A549 (cell line): ENCODE data around the gene ABCB9. TPM values are rescaled to one million over a fixed set of nuclear protein-coding genes. Genes with fewer than 3 reads are reported as not detected.

ENCODE experiments used
- ATAC-seq, 2 experiments: fragments of 200-7000 bp in 1 of 2; fragments of >200 bp in 1 of 2; cut with Nextera tagmentation in 1 of 2; cut with Tn5 transposase in 1 of 2; 3 replicates each; pipeline versions ENCODE4 v1.8.0 to v1.9.1; 2018 to 2020; ENCODE audit warnings: mild to moderate bottlenecking in 1 of 2, moderate library complexity in 1 of 2
- CTCF ChIA-PET: fragments of 300-600 bp; sonication (Branson Sonifier 250); formaldehyde crosslinking; extraction: SDS; loops from one replicate; lab custom pipeline; 2021; ENCODE audit warnings: antibody characterized with exemption, inconsistent platforms; lab: Yijun Ruan, JAX
- POLR2A ChIA-PET: fragments of 350-600 bp; formaldehyde crosslinking; extraction: SDS; loops from one replicate; lab custom pipeline; 2021; ENCODE audit warnings: antibody characterized with exemption, inconsistent platforms; lab: Yijun Ruan, JAX
- DNase-seq, 2 experiments: peaks; one replicate each; pipeline versions ENCODE4 v3.0.0 to v3.0.0-alpha.2; 2011 to 2016; ENCODE audit warnings: low read depth in 1 of 2, low spot score in 1 of 2
- FAIRE-seq: peaks from 2 replicates; lab custom pipeline; 2011; peaks lifted over from hg19 to GRCh38; lab: Jason Lieb, UNC
- H3K27ac ChIP-seq, 2 experiments: fragments of >200 bp; sonication (Bioruptor Twin); formaldehyde crosslinking; 3 replicates each; pipeline ENCODE4 v1.5.1; 2016 to 2017
- H3K4me1 ChIP-seq: fragments of >200 bp; sonication (Bioruptor Twin); formaldehyde crosslinking; 3 replicates; pipeline ENCODE4 v1.6.1; 2016
- H3K4me2 ChIP-seq: fragments of >200 bp; sonication (Bioruptor Twin); formaldehyde crosslinking; 3 replicates; pipeline ENCODE4 v1.6.1; 2016
- H3K4me3 ChIP-seq: fragments of >200 bp; sonication (Bioruptor Twin); formaldehyde crosslinking; 3 replicates; pipeline ENCODE4 v1.5.1; 2016
- H3K9me3 ChIP-seq: fragments of >200 bp; sonication (Bioruptor Twin); formaldehyde crosslinking; 3 replicates; pipeline ENCODE4 v1.6.1; 2016
- ATOH8 ChIP-seq: fragments of 250-450 bp; sonication (Bioruptor Pico); IDR thresholded peaks from 2 replicates; pipeline ENCODE4 v1.5.0; 2020; ENCODE audit warnings: low read depth, mild to moderate bottlenecking, moderate library complexity
- BHLHE40 ChIP-seq: IDR thresholded peaks from 2 replicates; pipeline ENCODE4 v1.6.1; 2012; ENCODE audit warnings: low read depth, low read length, inconsistent platforms
- CBX8 ChIP-seq: fragments of 200-600 bp; sonication (generic); IDR thresholded peaks from 2 replicates; pipeline ENCODE4 v1.6.1; 2016
- CEBPB ChIP-seq, 2 experiments: fragments of >200 bp in 1 of 2; sonication (Bioruptor Twin) in 1 of 2; formaldehyde crosslinking in 1 of 2; IDR thresholded peaks; 2 replicates each; pipeline ENCODE4 v1.6.1; 2012 to 2016
- CHD2 ChIP-seq: fragments of 150-350 bp; IDR thresholded peaks from 2 replicates; pipeline ENCODE4 v1.6.1; 2014; ENCODE audit warnings: low read length; ENCODE audit not compliant: partially characterized antibody
- CHD4 ChIP-seq: fragments of 200-600 bp; sonication (generic); IDR thresholded peaks from 2 replicates; pipeline ENCODE4 v1.6.1; 2016; ENCODE audit warnings: antibody characterized with exemption, mild to moderate bottlenecking, borderline replicate concordance
- CTCF ChIP-seq: fragments of >200 bp; sonication (Bioruptor Twin); formaldehyde crosslinking; IDR thresholded peaks from 3 replicates; pipeline ENCODE4 v1.5.1; 2016
- EHMT2 ChIP-seq: fragments of 200-600 bp; sonication (generic); IDR thresholded peaks from 2 replicates; pipeline ENCODE4 v1.6.1; 2016; ENCODE audit warnings: antibody characterized with exemption, low read depth, mild to moderate bottlenecking, moderate library complexity
- ELK1 ChIP-seq: fragments of 150-350 bp; IDR thresholded peaks from 2 replicates; pipeline ENCODE4 v1.6.1; 2014; ENCODE audit warnings: low read depth, mild to moderate bottlenecking, low read length
- ESRRA ChIP-seq: fragments of 150-350 bp; IDR thresholded peaks from 2 replicates; pipeline ENCODE4 v1.6.1; 2014; ENCODE audit warnings: mild to moderate bottlenecking, low read length, borderline replicate concordance
- FOSB ChIP-seq: fragments of 250-450 bp; sonication (Bioruptor Pico); IDR thresholded peaks from 2 replicates; pipeline ENCODE4 v1.5.0; 2020; ENCODE audit warnings: mild to moderate bottlenecking, moderate library complexity
- HOXA7 ChIP-seq: fragments of 250-450 bp; sonication (Bioruptor Pico); IDR thresholded peaks from 2 replicates; pipeline ENCODE4 v1.5.0; 2020; ENCODE audit warnings: mild to moderate bottlenecking, moderate library complexity
- HOXB13 ChIP-seq: fragments of 250-450 bp; sonication (Bioruptor Pico); IDR thresholded peaks from 2 replicates; pipeline ENCODE4 v1.5.0; 2020; ENCODE audit warnings: low read depth, mild to moderate bottlenecking, moderate library complexity
- HOXB5 ChIP-seq: fragments of 250-450 bp; sonication (Bioruptor Pico); IDR thresholded peaks from 2 replicates; pipeline ENCODE4 v1.5.0; 2020; ENCODE audit warnings: mild to moderate bottlenecking, moderate library complexity
- JUN ChIP-seq, 2 experiments: fragments of >200 bp; sonication (Bioruptor Twin); formaldehyde crosslinking; IDR thresholded peaks; 2 replicates in 1 of 2; 3 replicates in 1 of 2; pipeline ENCODE4 v1.6.1; 2016 to 2017
- KDM5A ChIP-seq: fragments of 200-600 bp; sonication (generic); IDR thresholded peaks from 2 replicates; pipeline ENCODE4 v1.6.1; 2016; ENCODE audit warnings: antibody characterized with exemption, mild to moderate bottlenecking
- MAFK ChIP-seq: fragments of 450-650 bp; IDR thresholded peaks from 2 replicates; pipeline ENCODE4 v1.6.1; 2014; ENCODE audit not compliant: partially characterized antibody
- MAX ChIP-seq: IDR thresholded peaks from 2 replicates; pipeline ENCODE4 v1.6.1; 2012
- PBX3 ChIP-seq: IDR thresholded peaks from 2 replicates; pipeline ENCODE4 v1.6.1; 2012
- PHF8 ChIP-seq: fragments of 200-600 bp; sonication (generic); IDR thresholded peaks from 2 replicates; pipeline ENCODE4 v1.6.1; 2016; ENCODE audit warnings: low read depth, mild to moderate bottlenecking, antibody characterized with exemption, moderate library complexity, borderline replicate concordance
- POLR2A ChIP-seq: IDR thresholded peaks from 2 replicates; pipeline ENCODE4 v1.6.1; 2012; ENCODE audit warnings: mild to moderate bottlenecking, low read length
- POLR2AphosphoS2 ChIP-seq: conservative IDR thresholded peaks from 2 replicates; pipeline ENCODE4 v1.6.1; 2012; ENCODE audit warnings: low read length, improper control_type of control experiment, inconsistent platforms
- RCOR1 ChIP-seq: fragments of 150-350 bp; IDR thresholded peaks from 2 replicates; pipeline ENCODE4 v1.6.1; 2014; ENCODE audit warnings: antibody characterized with exemption, low read length, low read depth
- RNF2 ChIP-seq: fragments of 200-600 bp; sonication (generic); IDR thresholded peaks from 2 replicates; pipeline ENCODE4 v1.6.1; 2016; ENCODE audit warnings: low read depth, mild to moderate bottlenecking, antibody characterized with exemption, moderate library complexity, borderline replicate concordance
- SMC3 ChIP-seq: fragments of >200 bp; sonication (Bioruptor Twin); formaldehyde crosslinking; IDR thresholded peaks from 3 replicates; pipeline ENCODE4 v1.6.1; 2018; ENCODE audit warnings: inconsistent platforms
- SREBF2 ChIP-seq: fragments of 450-650 bp; IDR thresholded peaks from 2 replicates; pipeline ENCODE4 v1.6.1; 2014; ENCODE audit warnings: mild to moderate bottlenecking, moderate library complexity
- ZC3H11A ChIP-seq: fragments of 450-650 bp; IDR thresholded peaks from 2 replicates; pipeline ENCODE4 v1.6.1; 2014; ENCODE audit warnings: antibody characterized with exemption, mild to moderate bottlenecking
- ZFP36 ChIP-seq: fragments of 450-650 bp; IDR thresholded peaks from 2 replicates; pipeline ENCODE4 v1.6.1; 2014; ENCODE audit warnings: borderline replicate concordance; ENCODE audit not compliant: partially characterized antibody
- ZSCAN20 ChIP-seq: fragments of 250-450 bp; sonication (Bioruptor Pico); IDR thresholded peaks from 2 replicates; pipeline ENCODE4 v1.8.0; 2022; ENCODE audit warnings: mild to moderate bottlenecking, moderate library complexity
- WGBS: methylation state at CpG from one replicate; pipeline ENCODE4 v1.1.6; 2017; ENCODE audit errors: missing lambda C conversion rate; 5-methylcytosine and 5-hydroxymethylcytosine counted together
- polyA plus RNA-seq, 4 experiments: library from polyadenylated mRNA; depleted of rRNA in 3 of 4; stranded (reverse); fragments of >200 nt; fragmentation: RNase III in 1 of 4; extraction: RNeasy Plus Mini Kit Qiagen cat#74134 plus additional on column Dnase treatment in 1 of 4; gene quantifications; 2 replicates in 3 of 4; 3 replicates in 1 of 4; pipeline ENCODE4 v1.2.3, GENCODE V29; 2011 to 2017
- TF ChIP-seq, protein P1 (sequence below): fragments of 250-450 bp; sonication (Bioruptor Pico); IDR thresholded peaks from 2 replicates; pipeline ENCODE4 v1.5.0; 2021; ENCODE audit warnings: mild to moderate bottlenecking, moderate library complexity, borderline replicate concordance

ABCB9 gene
- polyA plus RNA-seq, 2 of the 4 experiments (the other 2 are of a cell fraction), result 2.7 to 5.0 TPM

DNA sequence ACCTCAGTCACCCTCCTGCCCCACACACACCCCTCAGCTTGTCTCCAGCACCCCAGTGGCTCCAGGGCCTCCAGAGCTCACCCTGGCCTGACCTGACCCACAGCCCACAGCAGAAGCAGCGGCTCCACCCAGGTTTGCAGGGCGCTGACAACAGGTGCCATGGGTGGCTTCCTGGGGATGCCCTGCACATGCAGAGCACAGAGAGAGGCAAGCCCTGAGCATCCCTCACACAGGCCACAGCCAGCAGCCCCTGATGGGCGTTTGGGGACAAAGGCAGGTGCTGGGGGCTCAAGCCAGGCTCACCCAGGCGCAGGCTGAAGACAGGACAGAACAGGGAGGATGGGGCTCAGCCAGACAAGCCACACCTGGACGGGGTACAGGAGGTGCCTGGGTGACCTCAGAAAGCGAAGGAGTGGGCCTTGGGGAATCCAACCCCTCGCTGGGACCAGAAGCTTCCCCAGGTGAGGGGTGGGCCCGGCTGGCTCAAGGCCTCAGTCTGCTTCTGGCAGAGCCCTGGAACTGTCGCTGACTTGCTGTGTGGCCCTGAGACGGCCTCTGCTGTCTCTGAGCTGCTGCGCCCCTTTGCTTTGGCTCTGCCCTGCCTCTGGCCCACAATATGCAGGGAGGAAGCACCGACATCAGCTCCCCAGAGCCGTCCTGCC lies 24.8 kb upstream of the ABCB9 start:
- POLR2A ChIA-PET, result no interaction called here
- FAIRE-seq (no peak), DNase-seq (no peak), ATAC-seq (peak in 1 of 2 experiments; percentile 4; a peak in 2 of 6 replicates)
- no peaks in the 10 kb centered on the region for H3K4me1 ChIP-seq
- TF ChIP-seq ESRRA, result no peak
- TF ChIP-seq RNF2, result no peak
- no peak for TF ChIP-seq ZSCAN20 (CRISPR knock-in tag)
- no peak for TF ChIP-seq FOSB (CRISPR knock-in tag)
- TF ChIP-seq ATOH8 (CRISPR knock-in tag), result no peak
- no peak for TF ChIP-seq SMC3
- TF ChIP-seq CEBPB (IDR thresholded peaks at IDR 0.05), result no peak
- TF ChIP-seq BHLHE40, result no peak
- TF ChIP-seq HOXB13 (CRISPR knock-in tag), result no peak
- no peak for TF ChIP-seq EHMT2
- no peak for TF ChIP-seq CHD4
- TF ChIP-seq PBX3, result no peak
- no peak overlapping the region for H3K27ac ChIP-seq
- H3K4me2 ChIP-seq, result no peak overlapping the region
- 81% methylated on average over 8 of the region's 13 CpGs for WGBS
- no peaks in the 10 kb centered on the region for H3K9me3 ChIP-seq
- CTCF ChIA-PET, result interaction anchor here (1.1 to 9.2 kb wide), 4 partner anchors 9 to 247 kb away, joined by 3 to 37 read pairs (median 6); partner anchors contain the start of gene PITPNM2
- no peak overlapping the region for H3K4me3 ChIP-seq

DNA sequence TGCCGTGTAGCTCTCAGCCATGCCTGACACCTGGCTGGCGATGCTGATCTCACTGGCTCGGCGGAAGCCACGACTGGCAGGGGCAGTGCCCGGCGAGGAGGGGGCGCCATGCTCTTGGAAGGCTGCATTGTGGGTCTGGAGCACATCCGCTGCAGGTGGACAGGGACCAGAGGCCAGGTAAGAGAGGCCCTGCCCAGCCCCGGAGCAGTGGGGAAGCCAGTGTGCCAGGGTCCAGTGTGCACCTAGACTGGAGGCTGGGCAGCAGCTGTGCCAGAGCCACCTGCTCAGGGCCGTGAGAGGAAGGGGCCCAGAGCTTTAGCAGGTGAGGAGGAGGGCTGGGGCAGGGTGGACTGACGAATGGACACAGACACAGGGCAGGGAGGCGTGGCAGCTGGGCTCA lies 24.3 kb upstream of the ABCB9 start:
- Histone ChIP-seq H3K4me1 (no peaks in the 10 kb centered on the region), H3K27ac (no peak overlapping the region), H3K4me2 (no peak overlapping the region), H3K9me3 (no peaks in the 10 kb centered on the region), H3K4me3 (no peak overlapping the region)
- ATAC-seq (no peak), DNase-seq (no peak), FAIRE-seq (no peak)
- ChIA-PET POLR2A (no interaction called here), CTCF (interaction anchor here (1.1 to 9.2 kb wide), 8 partner anchors 9 to 247 kb away, joined by 3 to 37 read pairs (median 4); partner anchors contain the start of genes MPHOSPH9, MTRFR and PITPNM2)
- 89% methylated on average over 9 of the region's 13 CpGs for WGBS
- TF ChIP-seq CHD2 (no peak), MAFK (no peak), KDM5A (no peak), PHF8 (no peak), HOXB5 (no peak), POLR2A (no peak), ZC3H11A (no peak), SREBF2 (no peak), RCOR1 (no peak), HOXA7 (CRISPR knock-in tag) (no peak), POLR2AphosphoS2 (no peak), JUN (IDR thresholded peaks at IDR 0.05) (no peak), CBX8 (no peak), CTCF (no peak), ELK1 (no peak), MAX (no peak), FOSB (CRISPR knock-in tag) (no peak), ZFP36 (no peak)
- TF ChIP-seq, protein P1, sequence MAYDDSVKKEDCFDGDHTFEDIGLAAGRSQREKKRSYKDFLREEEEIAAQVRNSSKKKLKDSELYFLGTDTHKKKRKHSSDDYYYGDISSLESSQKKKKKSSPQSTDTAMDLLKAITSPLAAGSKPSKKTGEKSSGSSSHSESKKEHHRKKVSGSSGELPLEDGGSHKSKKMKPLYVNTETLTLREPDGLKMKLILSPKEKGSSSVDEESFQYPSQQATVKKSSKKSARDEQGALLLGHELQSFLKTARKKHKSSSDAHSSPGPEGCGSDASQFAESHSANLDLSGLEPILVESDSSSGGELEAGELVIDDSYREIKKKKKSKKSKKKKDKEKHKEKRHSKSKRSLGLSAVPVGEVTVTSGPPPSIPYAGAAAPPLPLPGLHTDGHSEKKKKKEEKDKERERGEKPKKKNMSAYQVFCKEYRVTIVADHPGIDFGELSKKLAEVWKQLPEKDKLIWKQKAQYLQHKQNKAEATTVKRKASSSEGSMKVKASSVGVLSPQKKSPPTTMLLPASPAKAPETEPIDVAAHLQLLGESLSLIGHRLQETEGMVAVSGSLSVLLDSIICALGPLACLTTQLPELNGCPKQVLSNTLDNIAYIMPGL (CRISPR knock-in tag), result no peak
